ENCODE measurements around the gene STAB2. TPM values are rescaled to one million over a fixed set of nuclear protein-coding genes. Genes with fewer than 3 reads are reported as not detected.

Gene STAB2
- total RNA-seq, 4 donors from 2014 or later: 0.27 to 6.5 (median 1.2) TPM

DNA sequence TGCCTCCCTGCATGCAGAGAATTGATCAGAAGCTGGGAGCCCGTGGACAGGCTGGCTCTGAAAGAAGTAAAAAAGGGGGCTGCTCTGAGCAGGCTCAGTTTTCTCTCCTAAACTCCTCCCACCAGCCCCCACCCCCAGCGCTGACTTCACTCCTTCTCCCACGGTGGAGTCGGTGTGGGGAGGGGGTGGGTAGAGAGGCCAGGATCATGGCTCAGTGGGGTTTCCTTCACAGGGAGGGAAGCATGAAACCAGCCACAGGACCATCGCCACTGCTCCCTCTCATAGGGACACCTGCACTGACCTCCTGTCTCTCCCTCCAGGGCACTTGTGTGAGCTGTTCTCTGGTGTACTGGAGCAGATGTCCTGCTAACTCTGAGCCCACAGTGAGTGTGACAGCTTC is 78.9 kb downstream of the STAB2 start:
- H3K36me3 ChIP-seq: no peaks in the 10 kb centered on the region
- TF ChIP-seq, protein P1, sequence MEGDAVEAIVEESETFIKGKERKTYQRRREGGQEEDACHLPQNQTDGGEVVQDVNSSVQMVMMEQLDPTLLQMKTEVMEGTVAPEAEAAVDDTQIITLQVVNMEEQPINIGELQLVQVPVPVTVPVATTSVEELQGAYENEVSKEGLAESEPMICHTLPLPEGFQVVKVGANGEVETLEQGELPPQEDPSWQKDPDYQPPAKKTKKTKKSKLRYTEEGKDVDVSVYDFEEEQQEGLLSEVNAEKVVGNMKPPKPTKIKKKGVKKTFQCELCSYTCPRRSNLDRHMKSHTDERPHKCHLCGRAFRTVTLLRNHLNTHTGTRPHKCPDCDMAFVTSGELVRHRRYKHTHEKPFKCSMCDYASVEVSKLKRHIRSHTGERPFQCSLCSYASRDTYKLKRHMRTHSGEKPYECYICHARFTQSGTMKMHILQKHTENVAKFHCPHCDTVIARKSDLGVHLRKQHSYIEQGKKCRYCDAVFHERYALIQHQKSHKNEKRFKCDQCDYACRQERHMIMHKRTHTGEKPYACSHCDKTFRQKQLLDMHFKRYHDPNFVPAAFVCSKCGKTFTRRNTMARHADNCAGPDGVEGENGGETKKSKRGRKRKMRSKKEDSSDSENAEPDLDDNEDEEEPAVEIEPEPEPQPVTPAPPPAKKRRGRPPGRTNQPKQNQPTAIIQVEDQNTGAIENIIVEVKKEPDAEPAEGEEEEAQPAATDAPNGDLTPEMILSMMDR (IDR thresholded peaks at IDR 0.05): no peak
- TF ChIP-seq POLR2A (IDR thresholded peaks at IDR 0.05): no peak
- H3K9me3 ChIP-seq: no peaks in the 10 kb centered on the region
- no peak for DNase-seq
- no peaks in the 10 kb centered on the region for H3K27me3 ChIP-seq
- WGBS, 2 donors: 21 to 35% methylated on average over 3 to 4 of the region's 5 CpGs
- no peaks in the 10 kb centered on the region for H3K4me1 ChIP-seq
- no peak overlapping the region for H3K27ac ChIP-seq
- intact Hi-C loops (cut with DNase I): no loop called here
- H3K4me3 ChIP-seq (replicated peaks in 1 of 3): no peak overlapping the region

DNA sequence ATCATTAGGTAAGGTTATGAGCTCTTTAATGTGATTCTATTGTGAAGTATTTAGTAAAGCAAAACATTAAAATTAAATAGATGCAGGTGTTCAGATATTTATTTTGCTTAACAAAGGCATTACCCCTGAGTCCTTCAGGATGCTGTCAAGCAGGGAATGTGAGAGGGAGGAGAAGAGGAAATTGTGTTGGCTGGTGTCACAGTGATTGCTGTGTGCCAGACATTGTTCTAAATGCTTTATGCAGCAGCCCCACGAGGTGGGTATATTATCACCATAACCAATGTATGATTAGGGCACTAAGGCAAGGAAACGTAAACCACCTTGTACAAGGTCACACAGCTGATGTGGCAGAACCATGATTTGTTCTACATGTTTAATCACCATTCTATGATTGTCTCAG is 80.1 kb downstream of the STAB2 start:
- no peak for TF ChIP-seq POLR2A (IDR thresholded peaks at IDR 0.05)
- TF ChIP-seq, protein P1 (IDR thresholded peaks at IDR 0.05): no peak
- Histone ChIP-seq H3K4me1 (no peaks in the 10 kb centered on the region), H3K27me3 (no peaks in the 10 kb centered on the region), H3K27ac (no peak overlapping the region), H3K9me3 (no peaks in the 10 kb centered on the region), H3K36me3 (no peaks in the 10 kb centered on the region), H3K4me3 (replicated peaks in 1 of 3) (no peak overlapping the region)
- DNase-seq: no peak
- intact Hi-C loops (cut with DNase I): no loop called here
- WGBS, 2 donors: 34 to 39% methylated on average over 2 of the region's 2 CpGs

DNA sequence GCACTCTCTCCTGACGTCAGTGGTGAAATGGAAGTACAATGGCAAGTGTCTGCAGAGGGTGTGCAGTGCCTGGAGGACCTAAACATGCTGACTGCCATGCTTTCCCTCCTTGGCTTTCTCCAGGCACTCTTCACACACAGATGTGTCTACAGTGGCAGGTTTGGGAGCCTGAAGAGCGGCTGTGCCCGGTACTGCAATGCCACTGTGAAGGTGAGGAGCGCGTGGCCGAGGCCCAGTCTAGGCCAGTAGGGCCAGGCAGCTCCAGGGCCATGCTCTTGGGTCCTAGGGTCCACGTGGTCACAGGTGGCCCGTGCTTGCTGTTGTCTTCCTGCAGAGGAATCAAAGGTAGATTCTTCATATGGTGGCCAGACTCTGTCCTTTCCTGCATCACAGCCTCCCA is 81.4 kb downstream of the STAB2 start:
- intact Hi-C loops (cut with DNase I): no loop called here
- Histone ChIP-seq H3K36me3 (no peaks in the 10 kb centered on the region), H3K4me1 (no peaks in the 10 kb centered on the region), H3K27me3 (no peaks in the 10 kb centered on the region), H3K27ac (no peak overlapping the region), H3K9me3 (no peaks in the 10 kb centered on the region), H3K4me3 (replicated peaks in 1 of 3) (no peak overlapping the region)
- WGBS, 2 donors: 91 to 93% methylated on average over 8 of the region's 8 CpGs
- no peak for DNase-seq
- TF ChIP-seq, protein P1 (IDR thresholded peaks at IDR 0.05): no peak
- TF ChIP-seq POLR2A (IDR thresholded peaks at IDR 0.05): no peak

DNA sequence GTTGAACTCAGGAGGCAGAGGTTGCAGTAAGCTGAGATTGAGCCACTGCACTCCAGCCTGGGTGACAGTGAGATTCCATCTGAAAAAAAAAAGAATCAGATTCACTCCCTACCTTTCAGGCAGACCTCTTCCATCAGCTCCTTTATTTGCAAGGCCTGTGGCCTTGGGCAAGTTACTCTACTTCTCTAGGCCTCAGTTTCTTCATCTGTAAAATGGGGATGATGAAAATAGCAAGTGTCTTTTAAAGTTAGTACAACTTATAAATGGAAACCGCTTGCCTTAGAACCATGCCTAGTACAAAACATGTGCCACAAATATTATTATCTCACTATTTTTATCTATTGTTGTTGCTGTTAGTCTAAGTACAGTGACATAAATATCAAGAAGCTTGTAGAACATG is 84.3 kb downstream of the STAB2 start:
- H3K4me3 ChIP-seq (replicated peaks in 1 of 3): no peak overlapping the region
- no peaks in the 10 kb centered on the region for H3K4me1 ChIP-seq
- no peak for DNase-seq
- 93% methylated on average over 1 of the region's 1 CpG for WGBS, 2 donors
- no peaks in the 10 kb centered on the region for H3K36me3 ChIP-seq
- no peaks in the 10 kb centered on the region for H3K9me3 ChIP-seq
- intact Hi-C loops (cut with DNase I): no loop called here
- no peaks in the 10 kb centered on the region for H3K27me3 ChIP-seq
- TF ChIP-seq, protein P1 (IDR thresholded peaks at IDR 0.05): no peak
- TF ChIP-seq POLR2A (IDR thresholded peaks at IDR 0.05): no peak
- no peak overlapping the region for H3K27ac ChIP-seq

DNA sequence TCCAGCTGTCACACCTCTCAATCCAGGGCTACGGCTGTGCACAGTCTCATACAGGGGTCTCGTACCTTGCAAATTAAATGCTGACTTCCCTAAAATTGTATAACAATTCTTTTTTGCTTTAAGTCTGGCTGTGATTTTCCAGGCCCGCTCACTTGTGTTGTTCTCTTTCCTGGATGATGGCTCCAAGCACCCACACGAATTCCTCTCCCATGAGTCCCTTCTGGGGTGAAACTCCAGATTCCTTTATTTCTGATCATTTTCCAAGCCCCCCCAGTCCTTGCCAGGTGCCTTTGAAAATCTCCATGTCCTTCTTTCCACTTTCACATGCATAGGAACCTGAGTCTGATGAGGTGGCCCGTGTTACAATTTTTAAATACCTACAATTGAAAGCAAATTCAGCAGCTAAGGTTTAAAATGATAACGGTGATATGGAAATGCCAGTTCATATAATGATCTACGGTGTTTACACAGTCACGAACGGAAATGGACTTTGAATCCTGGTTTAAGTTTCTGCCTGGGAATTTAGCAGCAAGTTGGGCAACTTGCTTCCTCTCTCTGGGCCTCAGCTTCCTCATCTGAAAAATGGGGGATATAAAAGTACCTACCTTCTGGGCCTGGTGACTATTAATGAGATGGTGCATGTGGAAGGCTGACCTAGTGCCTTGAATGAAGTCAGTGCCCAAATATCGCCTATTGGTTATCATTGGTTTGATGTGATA is 85.5 kb downstream of the STAB2 start:
- Histone ChIP-seq H3K9me3 (no peaks in the 10 kb centered on the region), H3K4me1 (no peaks in the 10 kb centered on the region), H3K27me3 (no peaks in the 10 kb centered on the region), H3K27ac (no peak overlapping the region), H3K4me3 (replicated peaks in 1 of 3) (no peak overlapping the region), H3K36me3 (no peaks in the 10 kb centered on the region)
- TF ChIP-seq, protein P1 (IDR thresholded peaks at IDR 0.05): no peak
- no peak for TF ChIP-seq POLR2A (IDR thresholded peaks at IDR 0.05)
- DNase-seq: no peak
- intact Hi-C loops (cut with DNase I): no loop called here
- WGBS, 2 donors: 89 to 92% methylated on average over 10 of the region's 10 CpGs

Measured in thyroid gland (tissue), 4 donors.